ENCODE measurements around the gene ZNF609.

GRCh38 chr15:64599226-64599625, 138.8 kb downstream of the ZNF609 start:
- TF ChIP-seq CTCF (IDR thresholded peaks at IDR 0.05; ENCODE audit: low read depth, low read length) (no peak), EZH2phosphoT487 (IDR thresholded peaks at IDR 0.05; ENCODE audit: low read depth) (no peak)
